Nephron (organoid): ENCODE results near the gene PRIM2.
"Not testable (repeated sequence)": the region's sequence is repeated elsewhere in the genome, so short reads cannot be mapped to it uniquely, and the experiment has no call there.

ENCODE experiments used
- H3K27ac Mint-ChIP-seq, 3 experiments: 2 replicates each; pipeline ENCODE4 v1.8.0; 2020; ENCODE audit warnings: mixed read lengths in 3 of 3, mild to moderate bottlenecking in 2 of 3, moderate library complexity in 1 of 3
- H3K27me3 Mint-ChIP-seq: 2 replicates; pipeline ENCODE4 v1.8.0; 2021; ENCODE audit warnings: low read depth, mild to moderate bottlenecking, moderate library complexity, mixed read lengths
- H3K36me3 Mint-ChIP-seq: 2 replicates; pipeline ENCODE4 v1.8.0; 2020; ENCODE audit warnings: low read depth, mixed read lengths
- H3K4me1 Mint-ChIP-seq: 2 replicates; pipeline ENCODE4 v1.8.0; 2020; ENCODE audit warnings: mixed read lengths
- H3K4me3 Mint-ChIP-seq, 3 experiments: 2 replicates each; pipeline ENCODE4 v1.8.0; 2020; ENCODE audit warnings: mild to moderate bottlenecking in 3 of 3, mixed read lengths in 3 of 3, moderate library complexity in 2 of 3
- H3K9me3 Mint-ChIP-seq: 2 replicates; pipeline ENCODE4 v1.8.0; 2020; ENCODE audit warnings: mixed read lengths
- CTCF ChIP-seq, 3 experiments: fragments of 200-600 bp; sonication (generic); IDR thresholded peaks; one replicate each; pipeline ENCODE4 v1.5.0; 2021; ENCODE audit warnings: antibody characterized with exemption in 3 of 3; ENCODE audit not compliant: unreplicated experiment in 3 of 3

PRIM2 gene

GRCh38 chr6:57469072-57469471, 151.6 kb downstream of the PRIM2 start:
- H3K27me3 Mint-ChIP-seq = no peaks in the 10 kb centered on the region
- peaks cover 7% of the 10 kb centered on the region for H3K9me3 Mint-ChIP-seq

GRCh38 chr6:57470148-57470547, 152.7 kb downstream of the PRIM2 start:
- H3K36me3 Mint-ChIP-seq, H3K9me3 Mint-ChIP-seq, H3K4me3 Mint-ChIP-seq, H3K27me3 Mint-ChIP-seq: not testable (repeated sequence)
- H3K4me1 Mint-ChIP-seq = peaks cover 35% of the 10 kb centered on the region
- peak overlapping the region in 2 of 3 experiments; percentile 66 for H3K27ac Mint-ChIP-seq

More at GRCh38 chr6:57469072-57469471, 151.6 kb downstream of the PRIM2 start:
- no peak for TF ChIP-seq CTCF (IDR thresholded peaks at IDR 0.05; ENCODE audit: unreplicated experiment in 3 of 3)
- Mint-ChIP-seq H3K4me3 (no peak overlapping the region), H3K36me3 (no peaks in the 10 kb centered on the region), H3K4me1 (peaks cover 31% of the 10 kb centered on the region), H3K27ac (peak overlapping the region; percentile 22 to 74 (median 38))

GRCh38 chr6:57471314-57471864, 154.0 kb downstream of the PRIM2 start:
- H3K36me3 Mint-ChIP-seq, H3K27me3 Mint-ChIP-seq, H3K4me3 Mint-ChIP-seq, H3K9me3 Mint-ChIP-seq: not testable (repeated sequence)
- Mint-ChIP-seq H3K27ac (peak overlapping the region; percentile 15 to 88 (median 78)), H3K4me1 (peaks cover 35% of the 10 kb centered on the region)

- not testable (repeated sequence) for H3K27me3 Mint-ChIP-seq, H3K36me3 Mint-ChIP-seq, H3K4me3 Mint-ChIP-seq, H3K9me3 Mint-ChIP-seq
- Mint-ChIP-seq H3K27ac (peak overlapping the region; percentile 86 to 91 (median 88)), H3K4me1 (peaks cover 35% of the 10 kb centered on the region)
These were observed 155.5 kb downstream of the PRIM2 start for GRCh38 chr6:57472861-57473362.

GRCh38 chr6:57474862-57475475, 157.5 kb downstream of the PRIM2 start:
- peaks cover 28% of the 10 kb centered on the region for H3K4me1 Mint-ChIP-seq
- not testable (repeated sequence) for H3K27me3 Mint-ChIP-seq, H3K36me3 Mint-ChIP-seq

GRCh38 chr6:57475656-57476055, 158.2 kb downstream of the PRIM2 start:
- H3K36me3 Mint-ChIP-seq, H3K4me3 Mint-ChIP-seq, H3K27me3 Mint-ChIP-seq, H3K27ac Mint-ChIP-seq, H3K9me3 Mint-ChIP-seq: not testable (repeated sequence)
- peaks cover 24% of the 10 kb centered on the region for H3K4me1 Mint-ChIP-seq

More at GRCh38 chr6:57474862-57475475, 157.5 kb downstream of the PRIM2 start:
- H3K9me3 Mint-ChIP-seq, H3K4me3 Mint-ChIP-seq: not testable (repeated sequence)
- H3K27ac Mint-ChIP-seq = peak overlapping the region; percentile 52 to 88 (median 63)

GRCh38 chr6:57480194-57480593, 162.8 kb downstream of the PRIM2 start:
- not testable (repeated sequence) for H3K27ac Mint-ChIP-seq

GRCh38 chr6:57481121-57481520, 163.7 kb downstream of the PRIM2 start:
- not testable (repeated sequence) for H3K27me3 Mint-ChIP-seq, H3K27ac Mint-ChIP-seq, H3K4me1 Mint-ChIP-seq, H3K9me3 Mint-ChIP-seq, H3K36me3 Mint-ChIP-seq, H3K4me3 Mint-ChIP-seq

More at GRCh38 chr6:57480194-57480593, 162.8 kb downstream of the PRIM2 start:
- H3K9me3 Mint-ChIP-seq, H3K4me3 Mint-ChIP-seq, H3K4me1 Mint-ChIP-seq, H3K27me3 Mint-ChIP-seq, H3K36me3 Mint-ChIP-seq: not testable (repeated sequence)

- not testable (repeated sequence) for H3K4me3 Mint-ChIP-seq, H3K4me1 Mint-ChIP-seq, H3K27me3 Mint-ChIP-seq, H3K9me3 Mint-ChIP-seq, H3K27ac Mint-ChIP-seq, H3K36me3 Mint-ChIP-seq
These were observed 165.0 kb downstream of the PRIM2 start for GRCh38 chr6:57482471-57482870.

GRCh38 chr6:57486494-57487081, 169.2 kb downstream of the PRIM2 start:
- H3K4me3 Mint-ChIP-seq, H3K4me1 Mint-ChIP-seq, H3K27ac Mint-ChIP-seq, H3K36me3 Mint-ChIP-seq, H3K27me3 Mint-ChIP-seq, H3K9me3 Mint-ChIP-seq: not testable (repeated sequence)

- not testable (repeated sequence) for H3K4me3 Mint-ChIP-seq, H3K27ac Mint-ChIP-seq, H3K27me3 Mint-ChIP-seq, H3K36me3 Mint-ChIP-seq, H3K9me3 Mint-ChIP-seq
- H3K4me1 Mint-ChIP-seq = peaks cover 10% of the 10 kb centered on the region
These were observed 171.1 kb downstream of the PRIM2 start for GRCh38 chr6:57488551-57488950.

- not testable (repeated sequence) for H3K36me3 Mint-ChIP-seq, H3K27me3 Mint-ChIP-seq, H3K27ac Mint-ChIP-seq, H3K9me3 Mint-ChIP-seq, H3K4me3 Mint-ChIP-seq
- H3K4me1 Mint-ChIP-seq = peaks cover 14% of the 10 kb centered on the region
These were observed 172.5 kb downstream of the PRIM2 start for GRCh38 chr6:57489887-57490286.

GRCh38 chr6:57491795-57492194, 174.4 kb downstream of the PRIM2 start:
- not testable (repeated sequence) for H3K36me3 Mint-ChIP-seq, H3K27ac Mint-ChIP-seq, H3K27me3 Mint-ChIP-seq, H3K4me3 Mint-ChIP-seq, H3K9me3 Mint-ChIP-seq, H3K4me1 Mint-ChIP-seq

GRCh38 chr6:57496251-57496650, 178.8 kb downstream of the PRIM2 start:
- H3K4me3 Mint-ChIP-seq, H3K36me3 Mint-ChIP-seq, H3K27ac Mint-ChIP-seq, H3K9me3 Mint-ChIP-seq, H3K27me3 Mint-ChIP-seq: not testable (repeated sequence)
- H3K4me1 Mint-ChIP-seq = peaks cover 20% of the 10 kb centered on the region
